ENCODE data around the gene PAM16. TPM values are rescaled to one million over a fixed set of nuclear protein-coding genes. Genes with fewer than 3 reads are reported as not detected.

The PAM16 gene
- total RNA-seq, 1 experiment from 2014 or later, result 80.4 TPM

- Histone ChIP-seq H3K79me1 (ENCODE audit: insufficient read depth, low read depth, low read length, poor library complexity, severe bottlenecking) (no peaks in the 10 kb centered on the region), H3T11ph (ENCODE audit: low read length) (no peak overlapping the region), H3K9me3 (ENCODE audit: control insufficient read depth, low read depth, low read length) (no peaks in the 10 kb centered on the region), H3K4ac (ENCODE audit: low read depth, low read length) (no peak overlapping the region), H4K8ac (replicated peaks; ENCODE audit: insufficient read length, low read depth, low read length) (no peak overlapping the region), H3K23me2 (ENCODE audit: insufficient read length, low read depth, low read length, poor library complexity, severe bottlenecking) (no peaks in the 10 kb centered on the region), H2BK5ac (ENCODE audit: insufficient read length, low read length) (no peak overlapping the region), H4K20me1 (ENCODE audit: control insufficient read depth, insufficient read depth, insufficient read length) (no peaks in the 10 kb centered on the region), H2BK120ac (ENCODE audit: low read depth, low read length, poor library complexity, severe bottlenecking) (no peak overlapping the region), H3K9ac (ENCODE audit: extremely low read depth, insufficient read length, low read length) (no peak overlapping the region), H3K23ac (ENCODE audit: insufficient read length, low read depth, low read length) (no peak overlapping the region), H2AFZ (ENCODE audit: low read length) (no peak overlapping the region), H3K4me1 (ENCODE audit: insufficient read depth, low read length) (peaks cover 5% of the 10 kb centered on the region; the same call in 1 of the 2 replicates), H2BK12ac (ENCODE audit: insufficient read length, low read depth, low read length) (no peak overlapping the region), H3K18ac (ENCODE audit: insufficient read length, low read depth, low read length) (peak overlapping the region; percentile 6), H4K91ac (ENCODE audit: insufficient read length, low read depth, low read length) (no peak overlapping the region), H3K27me3 (ENCODE audit: insufficient read depth, low read length) (no peaks in the 10 kb centered on the region), H3K14ac (ENCODE audit: insufficient read depth, low read length) (no peak overlapping the region), H3K4me2 (ENCODE audit: insufficient read depth, insufficient read length, low read length) (peak overlapping the region; percentile 0), H4K5ac (ENCODE audit: insufficient read length, low read depth, low read length) (no peak overlapping the region), H2BK20ac (ENCODE audit: low read depth, low read length, poor library complexity, severe bottlenecking) (no peak overlapping the region), H2BK15ac (ENCODE audit: low read depth, low read length) (no peak overlapping the region), H3K27ac (ENCODE audit: insufficient read length, low read depth, low read length) (no peak overlapping the region), H2AK5ac (ENCODE audit: insufficient read length, low read length) (no peak overlapping the region), H3K56ac (ENCODE audit: insufficient read length, low read depth, low read length) (no peak overlapping the region), H3K79me2 (ENCODE audit: insufficient read depth, low read length) (no peaks in the 10 kb centered on the region)
- no peak for DNase-seq
- Mint-ChIP-seq H3K27ac (peak overlapping the region; percentile 90 to 97 (median 94)), H3K4me1 (peaks cover 36 to 42% of the 10 kb centered on the region in 2 experiments), H3K36me3 (ENCODE audit: insufficient read depth in 1 of 3, low read depth in 3 of 3) (no peaks in the 10 kb centered on the region; a peak in 1 of 7 replicates), H3K9me3 (no peaks in the 10 kb centered on the region), H3K27me3 (ENCODE audit: low read depth) (peaks cover 1% of the 10 kb centered on the region; the same call in 1 of the 2 replicates), H3K4me3 (peak overlapping the region; percentile 45 to 46; a peak in 4 of 5 replicates)
- no CpG with 5 or more reads among the region's 14 CpGs for WGBS (ENCODE audit: extremely low coverage, insufficient read length, low lambda C conversion rate)
- no peak for TF ChIP-seq CTCF (conservative IDR thresholded peaks at IDR 0.05)
Observed at GRCh38 chr16:4293181-4293716, 57.9 kb downstream of the PAM16 start.
